GM12878 (cell line): ENCODE measurements around the gene PFKFB3. TPM values are rescaled to one million over a fixed set of nuclear protein-coding genes. Genes with fewer than 3 reads are reported as not detected.

Experiments
- ATAC-seq: fragments of 200-7000 bp; cut with Tn5 transposase; 3 replicates; pipeline ENCODE4 v1.9.1; 2020; ENCODE audit warnings: mild to moderate bottlenecking, moderate library complexity
- BruUV-seq: library from RNA; stranded (reverse); fragments of 400-500 nt; replicated peaks from 2 replicates; lab custom pipeline; 2021; lab: Mats Ljungman, UMichigan
- CTCF ChIA-PET: fragments of 300-600 bp; sonication (Branson Sonifier 250); formaldehyde crosslinking; extraction: SDS; loops from one replicate; lab custom pipeline; 2021; ENCODE audit warnings: inconsistent platforms; lab: Yijun Ruan, JAX
- POLR2A ChIA-PET: fragments of 350-600 bp; formaldehyde crosslinking; extraction: SDS; loops from one replicate; lab custom pipeline; 2021; ENCODE audit warnings: inconsistent platforms; lab: Charles Lee
- RAD21 ChIA-PET: fragments of 300-600 bp; sonication (Branson Sonifier 250); formaldehyde crosslinking; loops from one replicate; lab custom pipeline; 2023; ENCODE audit warnings: antibody characterized with exemption; ENCODE audit not compliant: unreplicated experiment; lab: Charles Lee
- SMC1A ChIA-PET: fragments of 300-600 bp; sonication (Branson Sonifier 250); formaldehyde crosslinking; loops from one replicate; lab custom pipeline; 2023; ENCODE audit not compliant: unreplicated experiment, uncharacterized antibody; lab: Charles Lee
- DNase-seq: peaks from one replicate; pipeline ENCODE4 v3.0.0-alpha.2; 2011; ENCODE audit warnings: low read depth, low spot score
- FAIRE-seq: peaks from 3 replicates; lab custom pipeline; 2011; peaks lifted over from hg19 to GRCh38; lab: Jason Lieb, UNC
- H2AFZ ChIP-seq: 2 replicates; pipeline ENCODE4 v1.6.0; 2011; ENCODE audit warnings: low read depth, low read length, control low read depth; ENCODE audit not compliant: control insufficient read depth
- H3K27ac ChIP-seq: 2 replicates; pipeline ENCODE4 v1.5.1; 2011; ENCODE audit warnings: control low read depth; ENCODE audit not compliant: control insufficient read depth, insufficient read depth
- H3K27me3 ChIP-seq, 2 experiments: replicated peaks in 1 of 2; 2 replicates each; pipeline versions ENCODE4 v1.6.0 to v1.6.1; 2011; ENCODE audit warnings: low read length in 1 of 2; ENCODE audit not compliant: control insufficient read depth in 2 of 2, insufficient read depth in 2 of 2
- H3K36me3 ChIP-seq, 2 experiments: 2 replicates each; pipeline ENCODE4 v1.5.1; 2011; ENCODE audit warnings: low read length in 1 of 2; ENCODE audit not compliant: control insufficient read depth in 2 of 2, insufficient read depth in 2 of 2
- H3K4me1 ChIP-seq: 2 replicates; pipeline ENCODE4 v1.6.1; 2011; ENCODE audit warnings: mild to moderate bottlenecking, low read length, moderate library complexity, mixed read lengths; ENCODE audit not compliant: control insufficient read depth, insufficient read depth
- H3K4me2 ChIP-seq: 2 replicates; pipeline ENCODE4 v1.6.0; 2011; ENCODE audit warnings: control low read depth; ENCODE audit not compliant: control insufficient read depth, insufficient read depth
- H3K4me3 ChIP-seq: fragments of 200-600 bp; sonication (generic); 2 replicates; pipeline ENCODE4 v1.5.1; 2016
- H3K79me2 ChIP-seq: 2 replicates; pipeline ENCODE4 v1.6.0; 2011; ENCODE audit warnings: low read length; ENCODE audit not compliant: control insufficient read depth, insufficient read depth
- H3K9ac ChIP-seq: 2 replicates; pipeline ENCODE4 v1.8.0; 2011; ENCODE audit warnings: low read length, control low read depth, mixed read lengths; ENCODE audit not compliant: control insufficient read depth, insufficient read depth
- H3K9me3 ChIP-seq: replicated peaks from 3 replicates; pipeline ENCODE4 v1.5.1; 2011; ENCODE audit warnings: mild to moderate bottlenecking, low read length; ENCODE audit not compliant: control insufficient read depth, insufficient read depth
- H4K20me1 ChIP-seq: 2 replicates; pipeline ENCODE4 v1.6.0; 2011; ENCODE audit not compliant: control insufficient read depth, insufficient read depth
- BCLAF1 ChIP-seq: fragments of 450-650 bp; IDR thresholded peaks from 2 replicates; pipeline ENCODE4 v1.6.1; 2017; ENCODE audit warnings: antibody characterized with exemption, mild to moderate bottlenecking, moderate library complexity
- FOS ChIP-seq: IDR thresholded peaks from 3 replicates; pipeline ENCODE4 v1.6.1; 2011; ENCODE audit warnings: borderline replicate concordance; ENCODE audit not compliant: insufficient read length; ENCODE audit errors: extremely low read depth
- IKZF2 ChIP-seq, 2 experiments: fragments of 450-650 bp; IDR thresholded peaks; 2 replicates each; pipeline ENCODE4 v1.6.1; 2017; ENCODE audit warnings: mild to moderate bottlenecking in 2 of 2, moderate library complexity in 2 of 2
- POLR2AphosphoS5 ChIP-seq: IDR thresholded peaks from 2 replicates; pipeline ENCODE4 v1.6.1; 2011; ENCODE audit warnings: mild to moderate bottlenecking, low read length, inconsistent platforms
- WGBS: methylation state at CpG from one replicate; pipeline ENCODE4 v1.1.6; 2016; ENCODE audit warnings: low lambda C conversion rate; ENCODE audit not compliant: insufficient replicate concordance, insufficient coverage; ENCODE audit errors: missing lambda C conversion rate; 5-methylcytosine and 5-hydroxymethylcytosine counted together
- in situ Hi-C: fragments of 300-500 bp; cut with MboI; formaldehyde crosslinking; loops from 9 replicates; pipeline ENCODE4 v1.14.3; 2018; ENCODE audit warnings: mixed read lengths
- intact Hi-C: fragments of 100-400 bp; cut with micrococcal nuclease; formaldehyde crosslinking; loops from one replicate; pipeline ENCODE4 v1.14.2; 2022; ENCODE audit not compliant: unreplicated experiment
- polyA plus RNA-seq, 11 experiments: library from polyadenylated mRNA; depleted of rRNA in 4 of 11; unstranded in 6 of 11; stranded (reverse) in 5 of 11; fragments of >200 nt; fragmentation: Nextera tagmentation in 4 of 11; fragmentation: Illumina TruSeq in 1 of 11; extraction: Ambion mirVana in 4 of 11; extraction: Trizol in 1 of 11; gene quantifications; 1 replicate in 1 of 11; 2 replicates in 10 of 11; pipeline versions ENCODE4 v1.2.1 to v1.2.3, GENCODE V29; 2011 to 2016; ENCODE audit warnings: inconsistent platforms in 2 of 11, missing spikeins in 2 of 11, low read depth in 1 of 11
- total RNA-seq, 4 experiments: library from RNA; depleted of rRNA in 3 of 4; stranded (reverse); fragments of >200 nt in 3 of 4; fragmentation: Illumina TruSeq in 1 of 4; extraction: Trizol in 1 of 4; gene quantifications; 2 replicates each; pipeline versions ENCODE4 v1.2.1 to v1.2.3, GENCODE V29; 2013 to 2021

PFKFB3 gene
- total and polyA plus RNA-seq, 10 of the 15 experiments (the other 5 are each of a cell fraction or from before 2014, with no cell fraction given) = 1.6 to 46.7 (median 13.7) TPM

GRCh38 chr10:6231730-6232129 lies 29.0 kb downstream of the PFKFB3 start:
- Histone ChIP-seq H3K9ac (no peak overlapping the region), H4K20me1 (no peaks in the 10 kb centered on the region; the same call in 1 of the 2 replicates), H3K9me3 (no peaks in the 10 kb centered on the region), H3K79me2 (no peaks in the 10 kb centered on the region), H3K27ac (no peak overlapping the region), H3K36me3 (peaks cover 25 to 29% of the 10 kb centered on the region in 2 experiments), H3K4me3 (no peak overlapping the region), H3K27me3 (no peaks in the 10 kb centered on the region), H2AFZ (no peak overlapping the region), H3K4me1 (no peaks in the 10 kb centered on the region), H3K4me2 (no peak overlapping the region)
- WGBS = 60% methylated on average over 13 of the region's 13 CpGs
- no peak for FAIRE-seq
- no TSS peak for BruUV-seq
- TF ChIP-seq BCLAF1 (no peak), FOS (no peak), IKZF2 (IDR thresholded peaks at IDR 0.05) (no peak), POLR2AphosphoS5 (0 out of 2 replicates have a peak, but pooled peaks have one; percentile 3)
- no peak for DNase-seq
- ATAC-seq = no peak
- intact Hi-C loops = no loop called here
- in situ Hi-C loops = no loop called here
- RAD21 ChIA-PET = no interaction called here
- SMC1A ChIA-PET = no interaction called here
- CTCF ChIA-PET = interaction anchor here (1.0 to 1.2 kb wide), 2 partner anchors 170 to 175 kb away, joined by 3 to 4 read pairs; no protein-coding TSS in a partner anchor
- POLR2A ChIA-PET = no interaction called here
